SK-N-SH (cell line): ENCODE results near the gene PCDHGC4. TPM values are rescaled to one million over a fixed set of nuclear protein-coding genes. Genes with fewer than 3 reads are reported as not detected.

Experiments
- CTCF ChIA-PET: fragments of 300-600, 350-600 bp; formaldehyde crosslinking; extraction: SDS; loops from one replicate; lab custom pipeline; 2021; lab: Yijun Ruan, JAX
- POLR2A ChIA-PET: fragments of 350-600 bp; sonication (Branson Sonifier 250); formaldehyde crosslinking; extraction: SDS; loops from one replicate; lab custom pipeline; 2020; ENCODE audit warnings: antibody characterized with exemption, inconsistent platforms; lab: Yijun Ruan, JAX
- DNase-seq: peaks from one replicate; pipeline ENCODE4 v3.0.0; 2012
- H2AFZ ChIP-seq: fragments of 200-600 bp; sonication (generic); 2 replicates; pipeline ENCODE4 v1.8.1; 2016; ENCODE audit warnings: antibody characterized with exemption, mild to moderate bottlenecking, low read depth
- H3F3A ChIP-seq: fragments of 200-600 bp; sonication (generic); replicated peaks from 2 replicates; pipeline ENCODE3; 2016; ENCODE audit warnings: antibody characterized with exemption, mild to moderate bottlenecking; ENCODE audit not compliant: insufficient read depth
- H3K27ac ChIP-seq, 2 experiments: fragments of 200-500 bp in 1 of 2; fragments of 200-600 bp in 1 of 2; sonication (Bioruptor generic) in 1 of 2; sonication (generic), shearing (Covaris generic) in 1 of 2; 2 replicates each; pipeline versions ENCODE4 v1.5.1 to v1.6.1; 2014 to 2016; ENCODE audit warnings: low read depth in 2 of 2, inconsistent platforms in 1 of 2, low read length in 1 of 2, mild to moderate bottlenecking in 1 of 2, mixed read lengths in 1 of 2
- H3K27me3 ChIP-seq: fragments of 200-600 bp; sonication (generic), shearing (Covaris generic); 2 replicates; pipeline ENCODE4 v1.6.1; 2016; ENCODE audit warnings: mixed run types; ENCODE audit not compliant: insufficient read depth
- H3K36me3 ChIP-seq, 2 experiments: fragments of 200-500 bp in 1 of 2; fragments of 200-600 bp in 1 of 2; sonication (Bioruptor generic) in 1 of 2; sonication (generic) in 1 of 2; replicated peaks in 1 of 2; 2 replicates each; pipeline versions ENCODE3 to v1.5.1; 2014 to 2016; ENCODE audit warnings: low read length in 1 of 2, mild to moderate bottlenecking in 1 of 2; ENCODE audit not compliant: insufficient read depth in 2 of 2, control insufficient read depth in 1 of 2
- H3K4me1 ChIP-seq, 2 experiments: fragments of 200-500 bp in 1 of 2; fragments of 200-600 bp in 1 of 2; sonication (Bioruptor generic) in 1 of 2; sonication (generic), shearing (Covaris generic) in 1 of 2; 2 replicates each; pipeline versions ENCODE4 v1.5.1 to v1.6.1; 2014 to 2016; ENCODE audit warnings: low read depth in 1 of 2, low read length in 1 of 2, mixed run types in 1 of 2; ENCODE audit not compliant: insufficient read depth in 2 of 2, control insufficient read depth in 1 of 2
- H3K4me2 ChIP-seq: fragments of 200-600 bp; sonication (generic), shearing (Covaris generic); 2 replicates; pipeline ENCODE4 v1.6.1; 2017; ENCODE audit warnings: mixed run types
- H3K4me3 ChIP-seq, 2 experiments: fragments of 200-500 bp in 1 of 2; fragments of 200-600 bp in 1 of 2; sonication (Bioruptor generic) in 1 of 2; sonication (generic), shearing (Covaris generic) in 1 of 2; 2 replicates each; pipeline versions ENCODE4 v1.5.1 to v1.8.1; 2014 to 2016; ENCODE audit warnings: low read depth in 2 of 2, inconsistent platforms in 1 of 2, low read length in 1 of 2, mild to moderate bottlenecking in 1 of 2, mixed read lengths in 1 of 2, moderate library complexity in 1 of 2
- H3K79me2 ChIP-seq: fragments of 200-600 bp; sonication (generic); 2 replicates; pipeline ENCODE4 v1.8.1; 2017; ENCODE audit warnings: mild to moderate bottlenecking; ENCODE audit not compliant: insufficient read depth
- H3K9ac ChIP-seq: fragments of 200-600 bp; sonication (generic); 2 replicates; pipeline ENCODE4 v1.6.1; 2017; ENCODE audit warnings: mixed run types
- H3K9me2 ChIP-seq: fragments of 200-600 bp; sonication (generic); 2 replicates; pipeline ENCODE4 v1.6.1; 2017; ENCODE audit warnings: mixed run types
- H3K9me3 ChIP-seq: fragments of 200-600 bp; sonication (generic); 2 replicates; pipeline ENCODE4 v1.6.1; 2017; ENCODE audit warnings: mixed run types, mild to moderate bottlenecking, moderate library complexity
- H4K20me1 ChIP-seq: fragments of 200-600 bp; sonication (generic); 2 replicates; pipeline ENCODE4 v1.6.1; 2017; ENCODE audit warnings: mild to moderate bottlenecking, mixed run types; ENCODE audit not compliant: insufficient read depth
- ELF1 ChIP-seq: IDR thresholded peaks from 2 replicates; pipeline ENCODE4 v1.4.0; 2012
- EZH2phosphoT487 ChIP-seq: fragments of 200-600 bp; sonication (generic); IDR thresholded peaks from 2 replicates; pipeline ENCODE4 v1.6.1; 2017; ENCODE audit warnings: low read depth, mixed run types, mild to moderate bottlenecking, antibody characterized with exemption, moderate library complexity, borderline replicate concordance
- IRF3 ChIP-seq: fragments of 150-350 bp; IDR thresholded peaks from 2 replicates; pipeline ENCODE4 v1.6.1; 2016; ENCODE audit warnings: mild to moderate bottlenecking, low read depth, low read length
- NFIC ChIP-seq: IDR thresholded peaks from 2 replicates; pipeline ENCODE4 v1.4.0; 2012; ENCODE audit warnings: borderline replicate concordance
- NRF1 ChIP-seq: IDR thresholded peaks from 2 replicates; pipeline ENCODE4 v1.6.1; 2012; ENCODE audit warnings: low read depth, mild to moderate bottlenecking, low read length
- RXRA ChIP-seq: IDR thresholded peaks from 2 replicates; pipeline ENCODE4 v1.4.0; 2012; ENCODE audit warnings: low read depth, mild to moderate bottlenecking, borderline replicate concordance
- TCF12 ChIP-seq: IDR thresholded peaks from 2 replicates; pipeline ENCODE4 v1.4.0; 2012
- USF1 ChIP-seq: IDR thresholded peaks from 2 replicates; pipeline ENCODE4 v1.4.0; 2012; ENCODE audit warnings: low read depth, borderline replicate concordance
- YY1 ChIP-seq: IDR thresholded peaks from 2 replicates; pipeline ENCODE4 v1.4.0; 2012; ENCODE audit warnings: low read depth, mild to moderate bottlenecking
- WGBS: methylation state at CpG from one replicate; pipeline ENCODE4 v1.1.6; 2017; ENCODE audit warnings: low lambda C conversion rate; 5-methylcytosine and 5-hydroxymethylcytosine counted together
- polyA plus RNA-seq, 3 experiments: library from polyadenylated mRNA; depleted of rRNA; stranded (reverse); fragments of >200 nt; gene quantifications; 2 replicates each; pipeline ENCODE4 v1.2.3, GENCODE V29; 2012
- TF ChIP-seq, protein P1 (sequence below): IDR thresholded peaks from 2 replicates; pipeline ENCODE4 v1.4.0; 2012; ENCODE audit warnings: low read depth, borderline replicate concordance

The PCDHGC4 gene
- polyA plus RNA-seq, 1 of the 3 experiments (the other 2 are of a cell fraction): 0.53 TPM

- Histone ChIP-seq H3K4me3 (no peak overlapping the region), H4K20me1 (peaks cover 20% of the 10 kb centered on the region; the same call in 1 of the 2 replicates), H3K36me3 (peaks cover 12 to 36% of the 10 kb centered on the region in 2 experiments), H3K79me2 (peaks cover 60% of the 10 kb centered on the region), H3K9me3 (no peaks in the 10 kb centered on the region), H3K4me2 (peak overlapping the region; percentile 57), H2AFZ (no peak overlapping the region), H3F3A (peaks cover 5% of the 10 kb centered on the region), H3K27me3 (no peaks in the 10 kb centered on the region), H3K9me2 (no peaks in the 10 kb centered on the region), H3K9ac (peak overlapping the region; percentile 39; the same call in 1 of the 2 replicates), H3K4me1 (peaks cover 7 to 47% of the 10 kb centered on the region in 2 experiments; a peak in 3 of 4 replicates), H3K27ac (peak overlapping the region in 1 of 2 experiments; percentile 74; a peak in 3 of 4 replicates)
- ChIA-PET CTCF (interaction anchor here (1.0 to 2.3 kb wide), 4 partner anchors 15 to 31 kb away, joined by 3 to 11 read pairs (median 4); no protein-coding TSS in a partner anchor), POLR2A (no interaction called here)
- 68% methylated on average over 10 of the region's 10 CpGs for WGBS
- no peak for DNase-seq
- TF ChIP-seq TCF12: no peak
- TF ChIP-seq IRF3: no peak
- peak; percentile 46; the same call in 1 of the 2 replicates for TF ChIP-seq YY1
Measured at GRCh38 chr5:141493500-141494422, 8.9 kb downstream of the PCDHGC4 start.

DNA sequence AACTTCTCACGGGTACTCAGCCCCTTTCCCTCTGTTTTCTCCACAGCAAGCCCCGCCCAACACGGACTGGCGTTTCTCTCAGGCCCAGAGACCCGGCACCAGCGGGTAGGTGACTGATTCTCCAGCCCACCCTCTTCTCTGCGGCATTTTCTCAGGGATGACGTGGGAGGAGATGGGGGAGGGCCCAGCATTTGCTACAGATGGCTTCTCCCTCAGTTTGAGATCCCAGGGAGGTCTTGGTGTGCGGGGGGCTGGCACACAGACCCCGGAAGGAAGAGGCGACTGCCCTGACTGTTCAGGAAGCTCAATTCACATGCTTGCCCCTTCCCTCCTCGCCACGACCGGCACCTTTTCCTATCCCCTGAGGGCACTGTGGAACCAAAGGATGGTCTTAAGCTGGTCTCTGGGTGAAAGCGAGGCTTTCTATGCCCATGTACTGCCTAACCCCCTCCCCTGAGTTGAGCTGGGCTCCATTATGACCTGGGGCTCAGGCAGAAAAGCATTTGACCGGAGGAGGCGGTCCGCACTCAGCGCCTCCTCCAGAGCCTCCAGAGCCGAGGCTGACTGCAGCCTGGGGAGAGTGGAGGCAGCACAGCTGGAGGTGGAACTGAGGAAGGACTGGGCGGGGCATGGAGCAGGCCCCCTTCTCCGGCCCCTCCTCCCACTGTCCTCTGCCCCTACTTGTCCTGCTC is 10.1 kb downstream of the PCDHGC4 start:
- H3K27me3 ChIP-seq: no peaks in the 10 kb centered on the region
- 88% methylated on average over 17 of the region's 22 CpGs for WGBS
- H3K36me3 ChIP-seq: peaks cover 22 to 30% of the 10 kb centered on the region in 2 experiments
- peak overlapping the region in 1 of 2 experiments; percentile 74; a peak in 3 of 4 replicates for H3K27ac ChIP-seq
- TF ChIP-seq NFIC: no peak
- TF ChIP-seq NRF1: no peak
- no peak for TF ChIP-seq USF1
- no peak for TF ChIP-seq EZH2phosphoT487
- TF ChIP-seq, protein P1, sequence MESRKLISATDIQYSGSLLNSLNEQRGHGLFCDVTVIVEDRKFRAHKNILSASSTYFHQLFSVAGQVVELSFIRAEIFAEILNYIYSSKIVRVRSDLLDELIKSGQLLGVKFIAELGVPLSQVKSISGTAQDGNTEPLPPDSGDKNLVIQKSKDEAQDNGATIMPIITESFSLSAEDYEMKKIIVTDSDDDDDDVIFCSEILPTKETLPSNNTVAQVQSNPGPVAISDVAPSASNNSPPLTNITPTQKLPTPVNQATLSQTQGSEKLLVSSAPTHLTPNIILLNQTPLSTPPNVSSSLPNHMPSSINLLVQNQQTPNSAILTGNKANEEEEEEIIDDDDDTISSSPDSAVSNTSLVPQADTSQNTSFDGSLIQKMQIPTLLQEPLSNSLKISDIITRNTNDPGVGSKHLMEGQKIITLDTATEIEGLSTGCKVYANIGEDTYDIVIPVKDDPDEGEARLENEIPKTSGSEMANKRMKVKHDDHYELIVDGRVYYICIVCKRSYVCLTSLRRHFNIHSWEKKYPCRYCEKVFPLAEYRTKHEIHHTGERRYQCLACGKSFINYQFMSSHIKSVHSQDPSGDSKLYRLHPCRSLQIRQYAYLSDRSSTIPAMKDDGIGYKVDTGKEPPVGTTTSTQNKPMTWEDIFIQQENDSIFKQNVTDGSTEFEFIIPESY: no peak
- no peak for TF ChIP-seq YY1
- no peak for TF ChIP-seq ELF1
- TF ChIP-seq RXRA: no peak
- no peaks in the 10 kb centered on the region for H3K9me2 ChIP-seq
- H3F3A ChIP-seq: peaks cover 2% of the 10 kb centered on the region
- H3K9ac ChIP-seq: 0 out of 2 replicates have a peak overlapping the region, but pooled peaks have one; percentile 15
- no peak overlapping the region for H3K4me3 ChIP-seq
- H3K4me1 ChIP-seq: peaks cover 2 to 39% of the 10 kb centered on the region in 2 experiments; a peak in 3 of 4 replicates
- H4K20me1 ChIP-seq: peaks cover 9% of the 10 kb centered on the region; the same call in 1 of the 2 replicates
- no peaks in the 10 kb centered on the region for H3K9me3 ChIP-seq
- ChIA-PET CTCF (interaction anchor here (1.0 kb wide), 1 partner anchor 18 kb away, joined by 3 read pairs; no protein-coding TSS in a partner anchor), POLR2A (no interaction called here)
- H2AFZ ChIP-seq: no peak overlapping the region
- no peak for DNase-seq
- H3K4me2 ChIP-seq: peak overlapping the region; percentile 57; the same call in 1 of the 2 replicates
- H3K79me2 ChIP-seq: peaks cover 50% of the 10 kb centered on the region
